Peyer's patch (tissue), 4 donors: ENCODE results near the gene HLA-DQB2. TPM values are rescaled to one million over a fixed set of nuclear protein-coding genes. Genes with fewer than 3 reads are reported as not detected.
"Not testable (repeated sequence)": the region's sequence is repeated elsewhere in the genome, so short reads cannot be mapped to it uniquely, and the experiment has no call there.

Experiments used
- DNase-seq, 3 donors: peaks; one replicate each; pipeline ENCODE4 v3.0.0-alpha.2; 2017 to 2019
- H3K27ac ChIP-seq, 4 donors: fragments of 200-600 bp; sonication (generic); one replicate each; pipeline ENCODE4 v1.5.1; 2016 to 2019
- H3K27me3 ChIP-seq, 2 donors: fragments of 200-600 bp; sonication (generic); one replicate each; pipeline ENCODE4 v1.5.1; 2019
- H3K36me3 ChIP-seq, 3 donors: fragments of 200-600 bp; sonication (generic); one replicate each; pipeline ENCODE4 v1.5.1; 2016 to 2019
- H3K4me1 ChIP-seq, 4 donors: fragments of 200-600 bp; sonication (generic); one replicate each; pipeline ENCODE4 v1.5.1; 2016 to 2019
- H3K4me3 ChIP-seq, 4 donors: fragments of 200-600 bp; sonication (generic); 1 replicate in 3 of 4; 2 replicates in 1 of 4; pipeline ENCODE4 v1.5.1; 2016 to 2019; ENCODE audit warnings: mild to moderate bottlenecking in 1 of 4
- H3K9me3 ChIP-seq, 4 donors: fragments of 200-600 bp; sonication (generic); one replicate each; pipeline ENCODE4 v1.5.1; 2016 to 2019; ENCODE audit warnings: mild to moderate bottlenecking in 1 of 4
- CTCF ChIP-seq, 6 experiments: fragments of 450-650 bp in 4 of 6; fragments of 200-600 bp in 2 of 6; sonication (generic) in 1 of 6; IDR thresholded peaks; one replicate each; pipeline ENCODE4 v1.5.1; 2017 to 2019; ENCODE audit warnings: antibody characterized with exemption in 6 of 6, mild to moderate bottlenecking in 3 of 6, moderate library complexity in 1 of 6
- POLR2A ChIP-seq, 2 donors: fragments of 450-650 bp; IDR thresholded peaks; one replicate each; pipeline ENCODE4 v1.5.1; 2017; ENCODE audit warnings: antibody characterized with exemption in 2 of 2, mild to moderate bottlenecking in 2 of 2, moderate library complexity in 2 of 2
- total RNA-seq, 4 donors: library from RNA; depleted of rRNA; stranded (reverse); fragments of >200 nt; gene quantifications; one replicate each; pipeline ENCODE4 v1.1.0, GENCODE V29; 2016

The HLA-DQB2 gene
- total RNA-seq, 4 donors from 2014 or later: not detected

GRCh38 chr6:32785781-32786533 lies 22.6 kb upstream of the HLA-DQB2 start:
- Histone ChIP-seq H3K4me1 (no peaks in the 10 kb centered on the region), H3K36me3 (no peaks in the 10 kb centered on the region), H3K27me3 (no peaks in the 10 kb centered on the region), H3K27ac (no peak overlapping the region), H3K9me3 (no peaks in the 10 kb centered on the region), H3K4me3 (no peak overlapping the region)
- peak in 1 of 3 donors; percentile 66 for DNase-seq
- no peak for TF ChIP-seq POLR2A (IDR thresholded peaks at IDR 0.05)
- peak; percentile 40 to 78 (median 62) for TF ChIP-seq CTCF (IDR thresholded peaks at IDR 0.05)

GRCh38 chr6:32782923-32783322 lies 19.6 kb upstream of the HLA-DQB2 start:
- H3K27me3 ChIP-seq, H3K36me3 ChIP-seq, H3K9me3 ChIP-seq, H3K4me1 ChIP-seq, H3K4me3 ChIP-seq, DNase-seq, H3K27ac ChIP-seq: not testable (repeated sequence)

- no peak for TF ChIP-seq POLR2A (IDR thresholded peaks at IDR 0.05)
- H3K27ac ChIP-seq: no peak overlapping the region
- H3K4me3 ChIP-seq: no peak overlapping the region
Observed at GRCh38 chr6:32779036-32779435, 15.7 kb upstream of the HLA-DQB2 start.

GRCh38 chr6:32775071-32775470 lies 11.7 kb upstream of the HLA-DQB2 start:
- Histone ChIP-seq H3K27ac (no peak overlapping the region), H3K27me3 (no peaks in the 10 kb centered on the region), H3K36me3 (no peaks in the 10 kb centered on the region), H3K4me1 (no peaks in the 10 kb centered on the region), H3K4me3 (no peak overlapping the region), H3K9me3 (no peaks in the 10 kb centered on the region)
- TF ChIP-seq CTCF (IDR thresholded peaks at IDR 0.05): no peak
- no peak for TF ChIP-seq POLR2A (IDR thresholded peaks at IDR 0.05)
- no peak for DNase-seq

More at GRCh38 chr6:32779036-32779435, 15.7 kb upstream of the HLA-DQB2 start:
- DNase-seq: no peak
- H3K9me3 ChIP-seq: no peaks in the 10 kb centered on the region
- H3K4me1 ChIP-seq: no peaks in the 10 kb centered on the region
- H3K36me3 ChIP-seq: no peaks in the 10 kb centered on the region
- H3K27me3 ChIP-seq: no peaks in the 10 kb centered on the region

GRCh38 chr6:32774426-32774825 lies 11.1 kb upstream of the HLA-DQB2 start:
- Histone ChIP-seq H3K27me3 (no peaks in the 10 kb centered on the region), H3K27ac (no peak overlapping the region), H3K36me3 (no peaks in the 10 kb centered on the region), H3K4me1 (no peaks in the 10 kb centered on the region), H3K4me3 (no peak overlapping the region), H3K9me3 (no peaks in the 10 kb centered on the region)
- TF ChIP-seq POLR2A (IDR thresholded peaks at IDR 0.05): no peak
- TF ChIP-seq CTCF (IDR thresholded peaks at IDR 0.05): no peak
- no peak for DNase-seq

GRCh38 chr6:32772656-32773055 lies 9.3 kb upstream of the HLA-DQB2 start:
- Histone ChIP-seq H3K27me3 (no peaks in the 10 kb centered on the region), H3K4me3 (no peak overlapping the region), H3K9me3 (no peaks in the 10 kb centered on the region), H3K36me3 (no peaks in the 10 kb centered on the region), H3K27ac (no peak overlapping the region), H3K4me1 (no peaks in the 10 kb centered on the region)
- no peak for DNase-seq
- TF ChIP-seq CTCF (IDR thresholded peaks at IDR 0.05): no peak
- TF ChIP-seq POLR2A (IDR thresholded peaks at IDR 0.05): no peak

GRCh38 chr6:32764048-32764447 lies 716 bp upstream of the HLA-DQB2 start:
- Histone ChIP-seq H3K27me3 (no peaks in the 10 kb centered on the region), H3K27ac (no peak overlapping the region), H3K4me1 (no peaks in the 10 kb centered on the region), H3K9me3 (no peaks in the 10 kb centered on the region), H3K36me3 (no peaks in the 10 kb centered on the region), H3K4me3 (no peak overlapping the region)
- DNase-seq: no peak
- TF ChIP-seq POLR2A (IDR thresholded peaks at IDR 0.05) (no peak), CTCF (IDR thresholded peaks at IDR 0.05) (no peak)
